DND-41 (cell line): ENCODE data around the gene ASB9.
"Not testable (repeated sequence)": the region's sequence is repeated elsewhere in the genome, so short reads cannot be mapped to it uniquely, and the experiment has no call there.

ENCODE experiments used
- EZH2 ChIP-seq: IDR thresholded peaks from 3 replicates; pipeline ENCODE4 v1.6.1; 2012; ENCODE audit warnings: borderline replicate concordance, low read depth, mild to moderate bottlenecking, moderate library complexity, low read length, inconsistent platforms; ENCODE audit not compliant: severe bottlenecking
- TF ChIP-seq, protein P1 (sequence below): IDR thresholded peaks from 2 replicates; pipeline ENCODE4 v1.5.1; 2012; ENCODE audit warnings: borderline replicate concordance, low read length, moderate library complexity, mild to moderate bottlenecking; ENCODE audit not compliant: poor library complexity, severe bottlenecking; ENCODE audit errors: extremely low read depth

DNA sequence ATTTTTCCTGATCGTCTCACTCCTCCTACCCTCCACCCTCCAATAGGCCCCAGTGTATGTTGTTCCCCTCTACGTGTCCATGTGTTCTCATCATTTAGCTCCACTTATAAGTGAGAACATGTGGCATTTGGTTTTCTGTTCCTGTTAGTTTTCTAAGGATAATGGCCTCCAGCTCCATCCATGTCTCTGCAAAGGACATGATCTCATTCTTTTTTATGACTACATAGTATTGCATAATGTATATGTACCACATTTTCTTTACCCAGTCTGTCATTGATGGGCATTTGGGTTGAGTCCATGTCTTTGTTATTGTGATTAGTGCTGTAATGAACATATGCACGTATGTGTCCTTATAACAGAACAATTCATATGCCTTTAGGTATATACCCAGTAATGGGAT, 36.0 kb upstream of the ASB9 start:
- TF ChIP-seq, protein P1, sequence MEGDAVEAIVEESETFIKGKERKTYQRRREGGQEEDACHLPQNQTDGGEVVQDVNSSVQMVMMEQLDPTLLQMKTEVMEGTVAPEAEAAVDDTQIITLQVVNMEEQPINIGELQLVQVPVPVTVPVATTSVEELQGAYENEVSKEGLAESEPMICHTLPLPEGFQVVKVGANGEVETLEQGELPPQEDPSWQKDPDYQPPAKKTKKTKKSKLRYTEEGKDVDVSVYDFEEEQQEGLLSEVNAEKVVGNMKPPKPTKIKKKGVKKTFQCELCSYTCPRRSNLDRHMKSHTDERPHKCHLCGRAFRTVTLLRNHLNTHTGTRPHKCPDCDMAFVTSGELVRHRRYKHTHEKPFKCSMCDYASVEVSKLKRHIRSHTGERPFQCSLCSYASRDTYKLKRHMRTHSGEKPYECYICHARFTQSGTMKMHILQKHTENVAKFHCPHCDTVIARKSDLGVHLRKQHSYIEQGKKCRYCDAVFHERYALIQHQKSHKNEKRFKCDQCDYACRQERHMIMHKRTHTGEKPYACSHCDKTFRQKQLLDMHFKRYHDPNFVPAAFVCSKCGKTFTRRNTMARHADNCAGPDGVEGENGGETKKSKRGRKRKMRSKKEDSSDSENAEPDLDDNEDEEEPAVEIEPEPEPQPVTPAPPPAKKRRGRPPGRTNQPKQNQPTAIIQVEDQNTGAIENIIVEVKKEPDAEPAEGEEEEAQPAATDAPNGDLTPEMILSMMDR = not testable (repeated sequence)
- not testable (repeated sequence) for TF ChIP-seq EZH2
